CD1c-positive myeloid dendritic cell (primary cell): ENCODE measurements around the gene DDAH1.

Experiments used
- DNase-seq: peaks from one replicate; pipeline ENCODE4 v3.0.0-alpha.2; 2016; ENCODE audit errors: extremely low spot score

DDAH1 gene

GRCh38 chr1:85274969-85275453 lies 189.9 kb downstream of the DDAH1 start:
- peak; percentile 83 for DNase-seq

GRCh38 chr1:85273397-85273796 lies 191.6 kb downstream of the DDAH1 start:
- DNase-seq, result no peak

- DNase-seq, result no peak
These were observed 196.0 kb downstream of the DDAH1 start for GRCh38 chr1:85268801-85269585.
